ENCODE measurements around the gene CD247.

The CD247 gene

DNA sequence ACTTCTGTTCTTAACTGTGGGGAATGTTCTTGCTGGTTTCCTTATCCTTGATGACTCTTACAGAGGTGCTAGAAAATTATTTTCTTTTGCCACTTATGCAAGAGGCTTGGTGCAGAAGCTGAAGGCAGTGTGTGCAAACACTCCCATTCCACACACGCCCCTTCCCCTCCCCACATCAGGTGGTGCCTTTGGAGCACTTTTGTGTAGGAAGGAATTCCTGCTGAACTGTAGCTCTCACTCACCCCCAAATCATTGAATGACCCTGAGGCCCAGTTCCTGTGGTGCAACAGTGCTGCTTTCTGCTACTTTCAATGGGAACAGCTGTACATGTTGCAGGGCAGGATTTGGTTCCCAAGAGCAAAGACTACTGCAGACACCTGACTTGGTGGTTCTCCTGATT lies 101.8 kb downstream of the CD247 start:
- peaks cover 48% of the 10 kb centered on the region for H3K36me3 ChIP-seq (ENCODE audit: insufficient read depth, insufficient read length, low read length)
- H3K27me3 ChIP-seq (ENCODE audit: insufficient read depth, insufficient read length) = no peaks in the 10 kb centered on the region
- no peak overlapping the region for H3K9ac ChIP-seq (ENCODE audit: insufficient read length, low read depth)
- no peak for DNase-seq (ENCODE audit: low read depth, low spot score)
- no peak for TF ChIP-seq YY1 (IDR thresholded peaks at IDR 0.05; ENCODE audit: insufficient read depth, insufficient read length)
- no peak for TF ChIP-seq SUZ12 (IDR thresholded peaks at IDR 0.05; ENCODE audit: extremely low read depth, insufficient read depth, insufficient read length)
- no peak for TF ChIP-seq ZNF274 (IDR thresholded peaks at IDR 0.05; ENCODE audit: low read depth, low read length)
- no peaks in the 10 kb centered on the region for H3K9me3 ChIP-seq (ENCODE audit: insufficient read depth, low read length)
- H3K4me3 ChIP-seq (ENCODE audit: insufficient read length, low read depth) = no peak overlapping the region
- H3K4me1 ChIP-seq (ENCODE audit: insufficient read depth, insufficient read length) = no peaks in the 10 kb centered on the region

DNA sequence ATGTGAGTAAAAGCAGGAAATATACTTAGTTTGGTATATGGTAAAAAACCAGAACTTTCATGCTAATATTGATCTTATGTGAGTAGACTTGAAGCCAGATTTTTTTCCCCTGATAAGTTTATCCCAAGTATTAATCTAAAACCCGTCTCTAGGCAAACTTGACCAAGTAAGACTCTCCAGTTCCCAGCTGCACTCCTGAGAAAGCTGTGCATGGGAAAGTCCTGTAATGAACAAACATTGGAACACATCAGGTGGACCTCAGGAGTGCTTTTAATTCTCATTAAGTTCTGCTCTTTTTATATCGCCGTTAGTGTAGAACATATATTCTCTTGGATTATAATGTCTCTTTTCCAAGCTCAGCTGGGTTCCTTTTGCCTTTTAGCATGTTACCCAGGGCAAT lies 105.0 kb downstream of the CD247 start:
- no peak overlapping the region for H3K4me3 ChIP-seq (ENCODE audit: insufficient read length, low read depth)
- peaks cover 46% of the 10 kb centered on the region for H3K36me3 ChIP-seq (ENCODE audit: insufficient read depth, insufficient read length, low read length)
- no peaks in the 10 kb centered on the region for H3K9me3 ChIP-seq (ENCODE audit: insufficient read depth, low read length)
- H3K9ac ChIP-seq (ENCODE audit: insufficient read length, low read depth) = no peak overlapping the region
- TF ChIP-seq YY1 (IDR thresholded peaks at IDR 0.05; ENCODE audit: insufficient read depth, insufficient read length) (no peak), ZNF274 (IDR thresholded peaks at IDR 0.05; ENCODE audit: low read depth, low read length) (no peak), SUZ12 (IDR thresholded peaks at IDR 0.05; ENCODE audit: extremely low read depth, insufficient read depth, insufficient read length) (no peak)
- no peaks in the 10 kb centered on the region for H3K4me1 ChIP-seq (ENCODE audit: insufficient read depth, insufficient read length)
- no peak for DNase-seq (ENCODE audit: low read depth, low spot score)
- H3K27me3 ChIP-seq (ENCODE audit: insufficient read depth, insufficient read length) = no peaks in the 10 kb centered on the region

- no peak for DNase-seq (ENCODE audit: low read depth, low spot score)
- TF ChIP-seq SUZ12 (IDR thresholded peaks at IDR 0.05; ENCODE audit: extremely low read depth, insufficient read depth, insufficient read length) (no peak), YY1 (IDR thresholded peaks at IDR 0.05; ENCODE audit: insufficient read depth, insufficient read length) (no peak), ZNF274 (IDR thresholded peaks at IDR 0.05; ENCODE audit: low read depth, low read length) (no peak)
- Histone ChIP-seq H3K9me3 (ENCODE audit: insufficient read depth, low read length) (no peaks in the 10 kb centered on the region), H3K4me3 (ENCODE audit: insufficient read length, low read depth) (no peak overlapping the region), H3K9ac (ENCODE audit: insufficient read length, low read depth) (no peak overlapping the region), H3K4me1 (ENCODE audit: insufficient read depth, insufficient read length) (no peaks in the 10 kb centered on the region), H3K36me3 (ENCODE audit: insufficient read depth, insufficient read length, low read length) (peaks cover 44% of the 10 kb centered on the region), H3K27me3 (ENCODE audit: insufficient read depth, insufficient read length) (no peaks in the 10 kb centered on the region)
Observed at GRCh38 chr1:167412920-167413319, 105.4 kb downstream of the CD247 start.

DNA sequence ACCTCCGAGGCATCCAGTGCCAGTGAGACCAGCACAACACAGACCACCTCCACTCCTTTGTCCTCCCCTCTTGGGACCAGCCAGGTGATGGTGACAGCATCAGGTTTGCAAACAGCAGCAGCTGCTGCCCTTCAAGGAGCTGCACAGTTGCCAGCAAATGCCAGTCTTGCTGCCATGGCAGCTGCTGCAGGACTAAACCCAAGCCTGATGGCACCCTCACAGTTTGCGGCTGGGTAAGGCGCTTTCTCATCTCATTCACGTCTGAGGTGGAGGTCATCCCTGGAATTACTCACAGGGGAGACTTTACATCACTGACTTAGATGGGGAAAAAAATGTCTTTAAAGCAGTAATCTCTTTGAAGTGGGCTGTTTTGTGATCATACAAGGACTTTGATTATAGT lies 106.3 kb downstream of the CD247 start:
- H3K36me3 ChIP-seq (ENCODE audit: insufficient read depth, insufficient read length, low read length) = peaks cover 40% of the 10 kb centered on the region
- no peak for DNase-seq (ENCODE audit: low read depth, low spot score)
- H3K9ac ChIP-seq (ENCODE audit: insufficient read length, low read depth) = no peak overlapping the region
- no peak overlapping the region for H3K4me3 ChIP-seq (ENCODE audit: insufficient read length, low read depth)
- TF ChIP-seq ZNF274 (IDR thresholded peaks at IDR 0.05; ENCODE audit: low read depth, low read length) (no peak), YY1 (IDR thresholded peaks at IDR 0.05; ENCODE audit: insufficient read depth, insufficient read length) (no peak), SUZ12 (IDR thresholded peaks at IDR 0.05; ENCODE audit: extremely low read depth, insufficient read depth, insufficient read length) (no peak)
- no peaks in the 10 kb centered on the region for H3K9me3 ChIP-seq (ENCODE audit: insufficient read depth, low read length)
- no peaks in the 10 kb centered on the region for H3K27me3 ChIP-seq (ENCODE audit: insufficient read depth, insufficient read length)
- H3K4me1 ChIP-seq (ENCODE audit: insufficient read depth, insufficient read length) = no peaks in the 10 kb centered on the region

DNA sequence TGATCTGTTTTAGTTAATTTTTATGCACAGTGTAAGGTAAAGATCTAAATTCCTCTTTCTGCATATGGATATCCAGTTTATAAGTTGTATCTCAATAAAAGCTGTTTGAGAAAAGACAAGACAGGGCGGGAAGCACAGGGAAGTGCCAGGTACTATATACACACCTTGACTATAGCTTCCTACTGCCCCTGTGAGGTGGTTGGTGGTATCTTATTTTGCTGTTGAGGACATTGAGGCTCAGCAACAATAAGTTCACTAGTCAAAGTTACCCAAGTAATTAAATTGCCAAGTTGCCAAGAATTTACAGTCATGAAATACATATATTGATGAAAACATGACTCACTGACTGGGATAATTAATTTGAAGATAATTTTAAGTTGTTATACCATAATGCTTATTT lies 109.1 kb downstream of the CD247 start:
- DNase-seq (ENCODE audit: low read depth, low spot score) = no peak
- no peak for TF ChIP-seq SUZ12 (IDR thresholded peaks at IDR 0.05; ENCODE audit: extremely low read depth, insufficient read depth, insufficient read length)
- no peak for TF ChIP-seq YY1 (IDR thresholded peaks at IDR 0.05; ENCODE audit: insufficient read depth, insufficient read length)
- no peak for TF ChIP-seq ZNF274 (IDR thresholded peaks at IDR 0.05; ENCODE audit: low read depth, low read length)
- H3K9me3 ChIP-seq (ENCODE audit: insufficient read depth, low read length) = no peaks in the 10 kb centered on the region
- peaks cover 30% of the 10 kb centered on the region for H3K36me3 ChIP-seq (ENCODE audit: insufficient read depth, insufficient read length, low read length)
- no peak overlapping the region for H3K4me3 ChIP-seq (ENCODE audit: insufficient read length, low read depth)
- H3K27me3 ChIP-seq (ENCODE audit: insufficient read depth, insufficient read length) = no peaks in the 10 kb centered on the region
- no peaks in the 10 kb centered on the region for H3K4me1 ChIP-seq (ENCODE audit: insufficient read depth, insufficient read length)
- no peak overlapping the region for H3K9ac ChIP-seq (ENCODE audit: insufficient read length, low read depth)

DNA sequence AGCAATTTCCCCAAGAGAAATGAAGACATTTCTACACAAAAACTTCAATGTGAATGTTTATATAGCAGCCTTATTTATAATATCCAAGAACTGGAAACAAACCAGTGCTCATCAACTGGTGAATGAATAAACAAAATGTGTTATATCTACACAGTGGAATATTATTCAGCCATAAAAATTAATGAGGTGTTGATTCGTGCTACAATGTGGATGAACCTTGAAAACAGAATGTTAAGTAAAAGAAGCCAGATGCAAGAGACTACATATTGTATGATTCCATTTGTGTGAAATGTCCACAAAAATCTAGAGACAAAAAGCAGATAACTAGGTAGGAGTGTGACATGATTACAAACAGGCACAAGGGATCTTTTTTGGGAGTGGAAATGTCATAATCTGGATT lies 110.0 kb downstream of the CD247 start:
- H3K9me3 ChIP-seq (ENCODE audit: insufficient read depth, low read length) = no peaks in the 10 kb centered on the region
- H3K4me1 ChIP-seq (ENCODE audit: insufficient read depth, insufficient read length) = no peaks in the 10 kb centered on the region
- peaks cover 25% of the 10 kb centered on the region for H3K36me3 ChIP-seq (ENCODE audit: insufficient read depth, insufficient read length, low read length)
- no peak for DNase-seq (ENCODE audit: low read depth, low spot score)
- H3K27me3 ChIP-seq (ENCODE audit: insufficient read depth, insufficient read length) = no peaks in the 10 kb centered on the region
- H3K9ac ChIP-seq (ENCODE audit: insufficient read length, low read depth) = no peak overlapping the region
- H3K4me3 ChIP-seq (ENCODE audit: insufficient read length, low read depth) = no peak overlapping the region
- TF ChIP-seq SUZ12 (IDR thresholded peaks at IDR 0.05; ENCODE audit: extremely low read depth, insufficient read depth, insufficient read length) (no peak), ZNF274 (IDR thresholded peaks at IDR 0.05; ENCODE audit: low read depth, low read length) (no peak), YY1 (IDR thresholded peaks at IDR 0.05; ENCODE audit: insufficient read depth, insufficient read length) (no peak)

DNA sequence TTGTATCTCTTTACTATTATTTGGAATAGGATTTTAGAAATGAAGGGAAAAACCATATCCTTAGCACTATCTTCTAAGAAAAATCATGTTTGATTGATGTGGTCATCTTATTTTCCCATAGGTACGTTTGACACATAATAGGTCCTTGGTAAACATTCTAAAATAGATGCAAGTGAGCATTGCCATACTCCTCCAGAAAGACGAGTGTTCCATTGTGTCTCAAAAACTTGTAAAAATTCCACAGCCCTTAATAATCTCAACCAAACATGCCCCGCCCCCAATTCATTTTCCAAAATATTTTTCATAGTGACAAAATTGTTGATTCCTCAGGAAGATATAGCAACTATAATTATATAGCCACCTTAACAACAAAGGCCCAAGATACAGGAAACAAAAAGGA lies 113.4 kb downstream of the CD247 start:
- H3K9ac ChIP-seq (ENCODE audit: insufficient read length, low read depth) = no peak overlapping the region

More for the DNA sequence above, 113.4 kb downstream of the CD247 start:
- Histone ChIP-seq H3K9me3 (ENCODE audit: insufficient read depth, low read length) (no peaks in the 10 kb centered on the region), H3K27me3 (ENCODE audit: insufficient read depth, insufficient read length) (no peaks in the 10 kb centered on the region), H3K4me3 (ENCODE audit: insufficient read length, low read depth) (no peak overlapping the region), H3K4me1 (ENCODE audit: insufficient read depth, insufficient read length) (no peaks in the 10 kb centered on the region), H3K36me3 (ENCODE audit: insufficient read depth, insufficient read length, low read length) (peaks cover 21% of the 10 kb centered on the region)
- no peak for TF ChIP-seq ZNF274 (IDR thresholded peaks at IDR 0.05; ENCODE audit: low read depth, low read length)
- TF ChIP-seq YY1 (IDR thresholded peaks at IDR 0.05; ENCODE audit: insufficient read depth, insufficient read length) = no peak
- TF ChIP-seq SUZ12 (IDR thresholded peaks at IDR 0.05; ENCODE audit: extremely low read depth, insufficient read depth, insufficient read length) = no peak
- no peak for DNase-seq (ENCODE audit: low read depth, low spot score)
